ENCODE data around the gene WWP2.
"Not testable (repeated sequence)": the region's sequence is repeated elsewhere in the genome, so short reads cannot be mapped to it uniquely, and the experiment has no call there.

The WWP2 gene

DNA sequence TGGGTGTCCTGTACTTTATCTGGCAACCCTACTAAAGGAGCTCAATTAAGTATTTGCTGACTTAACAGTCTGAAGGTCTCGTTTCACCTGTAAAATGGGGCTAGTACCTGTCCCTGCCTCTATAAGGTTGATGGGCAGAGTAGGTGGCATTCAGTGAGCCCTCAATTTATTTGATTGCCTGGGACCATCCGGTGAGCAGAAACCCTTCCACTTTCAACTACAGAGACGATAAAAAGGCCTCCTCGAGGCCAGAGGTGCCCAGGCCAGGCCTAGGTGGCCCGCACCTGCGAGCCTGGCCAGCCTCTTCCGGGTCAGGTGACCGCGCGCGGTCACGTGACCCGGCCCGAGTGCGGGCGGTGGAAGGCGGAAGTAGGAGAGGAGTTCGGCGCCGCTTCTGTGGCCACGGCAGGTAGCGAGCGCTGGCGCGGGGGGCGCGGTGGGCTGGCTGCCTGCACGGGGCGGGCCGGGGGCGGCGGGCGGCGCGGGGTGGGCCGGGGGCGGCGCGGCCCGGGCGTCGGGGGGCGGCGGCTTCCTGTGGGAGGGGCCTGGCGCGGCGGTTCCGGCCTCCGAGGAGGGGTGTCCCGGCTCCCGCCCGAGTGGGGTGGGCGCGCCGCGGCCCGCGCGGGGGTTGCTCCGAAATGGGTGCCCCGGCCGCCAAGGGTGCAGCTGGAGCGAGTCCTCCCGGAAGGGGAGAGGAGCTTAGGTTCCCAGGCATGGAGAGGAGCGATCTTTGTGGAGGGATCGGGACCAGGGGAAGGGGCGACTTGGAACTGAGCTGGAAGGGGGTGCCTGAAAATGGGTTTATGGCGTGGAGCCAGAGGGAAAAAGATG is at the start of gene WWP2:
Gene WWP2, plus strand, starts transcription at position 350 of the 831 bp plus-strand sequence. CDS start 24,679 bp downstream, outside the sequence.
- DNase-seq: peak; percentile 72 to 80

DNA sequence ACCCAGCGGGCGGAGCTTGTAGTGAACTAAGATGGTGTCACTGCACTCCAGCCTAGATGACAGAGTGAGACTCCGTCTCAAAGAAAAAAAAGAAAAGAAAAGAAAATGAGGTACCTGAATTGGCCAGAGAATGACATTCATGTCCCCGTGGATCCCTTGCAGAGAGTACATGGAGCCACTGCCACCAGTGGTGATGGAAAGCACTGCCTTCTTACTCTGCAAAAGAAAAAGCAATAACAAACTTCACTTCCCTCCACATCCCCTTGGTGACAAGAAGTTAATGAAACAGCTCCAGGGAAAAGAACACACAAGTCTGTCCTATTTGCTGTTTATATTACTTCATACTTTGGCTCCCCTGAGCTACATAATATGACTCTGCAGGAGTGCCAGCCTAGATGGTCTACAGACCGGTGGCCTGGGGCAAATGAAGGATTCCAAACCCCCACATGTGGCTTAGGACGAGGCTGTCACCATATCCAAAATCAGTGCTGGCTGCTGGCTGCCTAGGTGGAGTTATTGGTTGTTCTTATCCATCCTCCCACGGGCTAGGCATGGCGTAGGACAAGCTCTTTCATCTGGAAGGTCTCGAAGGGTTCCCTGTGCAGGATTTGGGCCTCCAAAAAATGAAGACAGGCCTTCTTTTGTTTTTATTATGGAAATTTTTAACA is 49.1 kb upstream of the WWP2 start:
- no peak for DNase-seq

DNA sequence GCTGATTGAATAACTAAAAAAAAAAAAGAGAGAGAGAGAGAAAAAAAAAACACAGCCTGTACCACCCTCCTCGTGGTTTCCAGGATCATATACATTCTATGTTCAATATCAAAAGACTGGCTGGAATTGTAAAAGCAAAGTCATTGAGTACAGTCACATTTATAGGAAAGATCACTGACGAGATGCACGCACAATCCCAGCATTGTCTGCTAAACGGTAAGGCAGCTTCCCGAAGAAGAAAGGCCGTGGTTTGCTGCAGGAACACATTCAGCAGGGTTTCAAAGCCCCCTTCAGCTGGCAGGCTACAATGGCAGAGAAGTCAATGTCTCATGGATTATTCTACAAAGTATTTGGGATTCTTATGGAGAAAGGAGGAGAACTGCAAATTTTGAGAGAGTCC is 45.1 kb upstream of the WWP2 start:
- no peak for DNase-seq

DNA sequence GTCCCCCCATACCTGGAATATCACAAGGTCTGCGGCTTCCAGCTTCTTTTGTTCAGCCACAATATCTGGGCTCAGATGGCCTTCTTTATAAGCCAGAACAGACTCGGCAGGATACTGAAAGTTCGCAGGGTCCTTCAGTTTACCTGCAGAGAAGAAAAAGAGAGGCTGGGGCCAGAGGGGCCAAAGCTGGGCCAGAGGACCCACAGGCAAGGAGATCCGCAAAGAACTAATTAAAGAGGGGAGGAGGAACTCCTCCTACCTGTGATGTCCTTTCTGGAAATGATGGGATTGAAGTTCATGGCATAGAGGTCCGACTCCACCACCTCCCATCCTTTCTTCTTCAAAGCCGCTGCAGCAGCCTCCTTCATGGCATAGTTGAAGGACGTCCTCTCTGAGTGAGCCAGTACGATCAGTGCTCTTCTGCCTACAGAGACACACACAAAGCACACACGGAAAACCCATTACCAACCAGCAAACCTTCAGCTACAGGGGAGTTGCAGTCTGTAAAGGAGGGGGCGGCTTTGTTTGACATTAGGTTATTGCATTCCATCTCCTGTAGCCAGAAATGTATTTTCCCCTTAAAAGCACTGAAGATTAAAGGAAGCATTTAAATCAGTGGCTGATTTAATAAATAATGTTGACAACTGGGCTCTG is 43.9 kb upstream of the WWP2 start:
- no peak for DNase-seq

DNA sequence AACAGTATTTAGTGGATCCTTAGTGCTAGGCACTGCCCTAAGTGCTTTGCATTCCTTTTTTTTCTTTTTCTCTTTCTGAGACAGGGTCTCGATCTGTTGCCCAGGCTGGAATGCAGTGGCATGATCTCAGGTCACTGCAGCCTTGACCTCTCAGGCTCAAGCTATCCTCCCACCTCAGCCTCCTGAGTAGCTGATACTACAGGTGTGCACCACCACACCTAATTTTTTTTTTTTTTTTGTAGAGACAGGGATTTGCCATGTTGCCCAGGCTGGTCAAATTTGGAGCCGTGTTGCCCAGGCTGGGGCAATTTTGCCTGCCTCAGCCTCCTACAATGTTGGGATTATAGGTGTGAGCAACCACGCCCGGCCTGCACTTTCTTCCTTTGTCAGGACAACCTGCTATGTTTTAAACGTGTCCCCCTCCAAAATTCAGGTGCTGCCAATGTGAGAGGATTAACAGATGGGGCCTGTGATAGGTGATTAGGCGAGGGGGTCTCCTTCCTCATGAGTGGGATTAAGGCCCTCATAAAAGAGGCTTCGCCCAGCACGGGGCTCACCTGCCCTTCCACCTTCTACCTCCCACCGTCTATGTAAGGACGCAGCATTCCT is 41.2 kb upstream of the WWP2 start:
- no peak for DNase-seq

DNA sequence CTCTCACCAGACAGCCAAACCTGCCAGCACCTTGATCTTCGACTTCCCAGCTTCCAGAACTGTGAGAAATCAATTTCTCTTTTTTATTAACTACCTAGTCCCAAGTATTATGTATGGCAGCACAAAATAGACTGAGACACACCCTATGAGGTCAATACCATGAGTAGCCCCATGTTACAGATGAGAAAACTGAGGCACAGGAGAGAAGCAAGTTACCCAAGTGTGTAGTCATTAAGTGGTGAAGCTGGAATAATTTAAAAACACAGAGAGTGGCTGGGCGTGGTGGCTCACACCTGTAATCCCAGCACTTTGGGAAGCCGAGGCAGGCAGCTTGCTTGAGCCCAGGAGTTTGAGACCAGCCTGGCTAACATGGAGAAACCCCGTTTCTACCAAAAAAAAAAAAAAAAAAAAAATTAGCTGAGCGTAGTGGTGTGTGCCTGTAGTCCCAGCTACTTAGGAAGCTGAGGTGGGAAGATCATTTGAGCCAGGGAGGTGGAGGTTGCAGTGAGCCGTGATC is 40.6 kb upstream of the WWP2 start:
- DNase-seq: no peak

DNA sequence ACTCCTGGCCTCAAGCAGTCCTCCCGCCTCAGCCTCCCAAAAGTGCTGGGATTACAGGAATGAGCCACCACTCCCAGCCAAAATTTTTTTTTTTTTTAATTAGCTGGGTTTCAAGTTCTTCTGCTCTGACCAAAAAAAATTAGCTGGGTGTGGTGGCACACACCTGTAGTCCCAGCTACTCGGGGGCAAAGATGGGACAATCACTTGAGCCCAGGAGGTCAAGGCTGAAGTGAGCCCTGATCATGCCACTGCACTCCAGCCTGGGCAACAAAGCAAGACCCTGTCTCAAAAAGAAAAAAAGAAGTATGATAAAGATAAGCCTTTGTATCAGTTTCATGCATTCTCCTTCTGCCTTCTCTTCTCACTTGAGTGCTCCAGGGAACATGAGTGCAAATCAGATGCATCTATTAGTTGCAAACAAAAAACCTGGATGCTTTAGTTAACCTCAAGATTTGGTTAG is 37.7 kb upstream of the WWP2 start:
- no peak for DNase-seq

DNA sequence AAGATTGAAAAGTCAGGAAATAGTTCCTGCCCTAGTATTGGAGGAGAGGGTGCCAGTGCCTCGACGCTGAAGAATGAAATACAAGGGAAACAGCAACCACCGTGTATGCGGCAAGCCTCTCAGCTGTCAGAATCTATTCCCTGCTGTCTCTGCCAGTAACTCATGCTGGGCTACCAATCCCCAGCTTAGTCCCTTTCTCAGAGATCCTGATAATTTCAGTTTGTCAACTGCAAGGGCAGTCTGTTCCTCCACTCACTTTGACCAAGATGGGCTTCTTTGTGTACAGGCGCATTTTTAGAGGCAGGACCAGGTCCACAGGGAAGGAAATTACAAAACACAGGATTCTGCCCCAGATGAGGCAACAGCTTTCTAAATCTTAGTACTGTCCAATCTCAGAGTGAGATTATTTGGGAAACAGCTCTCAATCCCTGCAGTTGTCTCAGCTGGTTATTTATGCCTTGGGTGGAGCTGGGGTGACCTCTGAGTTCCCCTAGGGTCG is 37.1 kb upstream of the WWP2 start:
- DNase-seq: no peak

DNA sequence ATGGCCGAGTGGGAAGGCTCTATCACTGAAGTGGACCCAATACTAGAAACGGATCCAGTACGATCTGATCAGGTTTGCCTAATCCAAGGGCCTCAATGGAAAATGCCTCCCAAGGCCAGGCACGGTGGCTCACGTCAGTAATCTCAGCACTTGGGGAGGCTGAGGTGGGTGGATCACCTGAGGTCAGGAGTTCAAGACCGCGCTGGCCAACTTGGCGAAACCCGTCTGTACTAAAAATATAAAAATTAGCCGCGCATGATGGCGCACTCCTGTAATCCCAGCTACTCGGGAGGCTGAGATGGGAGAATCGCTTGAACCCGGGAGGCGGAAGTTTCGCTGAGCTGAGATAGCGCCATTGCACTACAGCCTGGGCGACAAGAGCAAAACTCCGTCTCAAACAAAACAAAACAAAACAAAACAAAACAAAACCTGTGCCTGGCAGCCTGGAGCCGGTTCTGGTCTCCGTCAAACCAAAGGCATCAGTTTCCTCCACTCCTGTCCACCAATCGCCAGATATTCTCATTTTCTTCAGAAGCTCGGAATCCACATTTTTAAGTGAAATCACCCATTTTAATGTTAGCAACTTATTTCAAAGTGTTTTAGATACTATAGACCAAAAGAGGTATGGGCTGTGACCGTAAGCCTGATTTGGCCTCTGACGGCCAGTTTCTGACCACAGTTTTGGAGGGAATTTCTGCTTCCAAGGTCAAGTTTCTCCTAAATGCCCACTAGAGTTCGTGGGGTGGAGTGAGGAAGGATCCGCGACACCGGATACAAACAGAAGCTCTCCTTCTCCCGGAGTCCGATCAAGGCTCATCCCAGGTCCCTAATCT is 36.4 kb upstream of the WWP2 start:
- no peak for DNase-seq

DNA sequence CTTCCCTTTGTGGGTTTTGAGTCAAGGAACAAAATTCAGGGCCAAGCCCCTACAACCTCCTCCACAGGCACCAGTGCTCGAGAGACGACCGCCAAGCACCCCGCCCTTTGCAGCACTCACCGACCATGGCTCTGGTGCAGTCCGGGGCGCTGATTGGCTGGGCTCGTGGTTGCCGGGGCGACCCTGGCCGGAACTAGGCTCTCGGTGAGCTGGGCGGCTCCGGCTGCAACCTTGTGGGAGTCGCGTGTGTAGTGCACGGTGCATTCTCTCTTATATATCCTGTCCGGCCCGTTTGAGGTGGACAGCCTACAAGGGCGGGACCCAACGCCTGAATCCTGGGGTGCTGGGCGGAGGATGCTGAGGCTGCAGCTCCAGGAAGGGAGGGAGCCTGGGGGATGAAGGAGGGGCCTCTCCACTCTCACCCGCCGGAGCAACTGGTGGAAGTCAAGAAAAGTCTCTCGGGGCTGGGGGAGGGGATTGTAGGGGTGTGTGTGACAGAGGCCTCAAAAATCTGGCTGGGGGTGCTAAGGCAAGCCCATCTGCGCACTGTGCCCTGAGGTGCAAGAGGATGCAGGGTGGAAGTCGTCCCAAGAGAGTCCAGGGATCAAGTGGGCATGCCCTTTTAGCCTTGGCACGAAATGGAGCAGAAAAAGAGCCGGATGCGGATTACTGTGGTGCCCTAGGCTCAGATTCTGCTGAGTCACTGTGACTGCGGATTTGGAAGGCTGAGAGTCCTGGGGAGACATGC is 35.6 kb upstream of the WWP2 start, which contains the start of gene NQO1:
Gene NQO1, minus strand, starts transcription at position 248 of the 748 bp plus-strand sequence. Its CDS starts 121 bp downstream, at position 127.
- DNase-seq: peak; percentile 81 to 86

DNA sequence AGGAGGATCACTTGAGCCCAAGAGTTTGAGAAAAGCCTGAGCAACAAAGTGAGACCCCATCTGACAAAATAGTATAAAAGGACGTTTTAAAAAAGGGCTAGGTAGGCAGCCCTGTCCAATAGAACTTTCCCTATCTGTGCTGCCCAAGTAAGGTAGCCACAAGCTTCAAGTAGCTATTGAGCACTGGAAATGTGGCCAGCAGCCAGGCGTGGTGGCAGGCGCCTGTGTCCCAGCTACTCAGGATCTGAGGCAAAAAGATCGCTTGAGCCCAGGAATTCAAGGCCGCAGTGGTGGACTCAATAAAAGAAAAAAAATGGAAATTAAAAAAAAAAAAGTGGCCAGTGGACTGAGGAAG is 34.2 kb upstream of the WWP2 start:
- DNase-seq: no peak

DNA sequence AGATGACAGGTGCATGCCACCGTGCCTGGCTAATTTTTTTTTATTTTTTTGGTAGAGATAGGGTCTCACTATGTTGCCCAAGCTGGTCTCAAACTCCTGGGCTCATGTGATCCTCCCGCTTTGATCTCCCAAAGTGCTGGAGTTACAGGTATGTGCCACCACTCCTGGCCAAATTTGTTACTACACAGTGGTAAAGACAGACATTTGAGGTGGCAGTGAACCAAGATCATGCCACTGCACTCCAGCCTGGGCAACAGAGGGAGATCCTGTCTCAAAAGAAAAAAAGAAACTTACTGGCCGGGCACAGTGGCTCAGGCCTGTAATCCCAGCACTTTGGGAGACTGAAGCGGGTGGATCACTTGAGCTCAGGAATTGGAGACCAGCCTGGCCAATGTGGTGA is 33.1 kb upstream of the WWP2 start:
- DNase-seq: not testable (repeated sequence)

DNA sequence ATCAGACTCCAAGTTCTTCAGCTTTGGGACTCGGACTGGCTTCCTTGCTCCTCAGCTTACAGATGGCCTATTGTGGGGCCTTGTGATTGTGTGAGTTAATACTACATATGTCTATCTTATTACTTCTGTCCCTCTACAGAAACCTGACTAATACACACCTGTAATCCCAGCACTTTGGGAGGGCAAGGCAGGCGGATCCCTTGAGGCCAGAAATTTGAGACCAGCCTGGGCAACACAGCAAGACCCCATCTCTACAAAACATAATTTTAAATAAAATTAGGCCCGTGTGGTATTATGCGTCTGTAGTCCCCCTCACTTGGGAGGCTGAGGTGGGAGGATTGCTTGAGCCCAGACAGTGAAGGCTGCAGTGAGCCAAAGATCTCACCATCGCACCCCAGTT is 30.9 kb upstream of the WWP2 start:
- not testable (repeated sequence) for DNase-seq

DNA sequence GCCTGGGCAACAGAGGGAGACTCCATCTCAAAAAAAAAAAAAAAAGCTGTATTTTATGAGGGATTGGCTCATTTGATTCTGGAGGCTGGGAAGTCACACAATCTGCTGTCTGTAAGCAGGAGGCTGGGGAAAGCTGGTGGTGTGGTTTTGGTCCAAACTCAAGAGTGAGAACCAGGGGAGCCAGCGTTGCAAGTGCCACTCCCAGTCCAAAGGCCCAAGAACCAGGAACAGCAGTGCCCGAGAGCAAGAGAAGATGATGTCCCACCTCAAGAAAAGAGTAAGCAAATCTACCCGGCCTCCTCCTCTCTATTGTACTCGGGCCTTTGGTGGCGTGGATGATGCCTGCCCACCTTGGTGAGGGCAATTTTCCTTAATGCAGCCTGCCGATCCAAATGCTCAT is 30.0 kb upstream of the WWP2 start:
- no peak for DNase-seq

DNA sequence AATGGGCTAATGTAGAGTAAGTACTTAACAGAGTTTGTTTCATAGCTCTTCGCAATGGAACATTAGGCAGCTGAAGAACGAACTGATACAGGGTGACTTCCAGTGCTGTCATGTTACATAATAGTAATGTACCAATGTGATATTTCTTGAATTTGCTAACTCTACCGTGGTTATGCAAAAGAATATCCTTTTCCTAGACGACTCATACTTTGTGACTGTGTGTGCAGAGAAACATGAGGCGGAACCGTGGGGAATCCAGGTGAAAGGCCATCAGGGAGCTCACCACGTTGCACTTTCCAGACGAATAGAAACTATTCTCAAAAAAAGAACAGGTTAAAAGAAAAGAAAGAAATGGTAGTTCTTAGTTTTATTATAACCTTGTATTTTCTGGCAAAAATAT is 20.6 kb upstream of the WWP2 start:
- no peak for DNase-seq

DNA sequence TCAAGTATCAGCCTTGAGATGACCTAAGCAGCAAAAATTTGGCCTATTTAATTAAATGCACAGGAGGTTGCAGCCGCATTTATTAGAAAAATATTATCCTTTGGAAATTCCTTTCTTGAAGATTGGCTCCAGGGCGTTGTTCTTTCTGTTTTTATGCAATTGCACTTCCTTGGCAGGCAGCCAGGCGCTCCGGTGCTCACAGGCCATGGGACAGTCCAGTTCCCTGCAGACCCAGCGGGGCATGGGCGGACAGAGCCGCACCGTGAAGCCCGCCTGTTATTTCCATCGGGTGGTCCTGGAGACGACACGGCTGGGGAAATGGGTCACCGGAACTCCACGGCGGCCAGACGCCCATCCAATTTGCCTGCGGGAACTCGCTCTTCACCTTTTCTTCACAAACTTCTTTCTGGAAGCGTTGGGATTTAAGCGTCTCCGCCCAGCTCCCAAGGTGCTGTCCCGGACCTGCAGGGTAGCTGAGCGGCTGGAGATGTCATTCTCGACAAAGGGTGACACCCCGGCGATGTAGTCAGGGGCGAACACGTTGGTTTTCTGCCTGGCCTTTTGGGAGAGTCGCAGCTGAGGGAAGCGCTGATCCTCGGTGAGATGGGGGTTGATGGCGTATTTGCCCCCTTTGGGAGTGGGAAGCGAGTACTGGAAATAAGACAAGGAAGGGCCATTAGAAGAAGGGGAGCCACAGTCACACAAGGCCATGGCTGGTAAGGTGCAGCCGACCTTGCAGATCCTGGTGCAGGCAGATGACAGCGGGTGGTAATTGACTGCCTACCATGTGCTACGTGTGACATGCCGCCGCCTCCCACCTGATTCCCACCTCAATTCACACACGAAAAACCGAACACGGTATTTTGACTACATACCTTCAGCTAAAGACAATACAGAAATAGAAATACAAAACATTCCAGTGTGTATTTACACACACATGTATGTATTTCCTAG is 19.9 kb upstream of the WWP2 start:
- DNase-seq: no peak

DNA sequence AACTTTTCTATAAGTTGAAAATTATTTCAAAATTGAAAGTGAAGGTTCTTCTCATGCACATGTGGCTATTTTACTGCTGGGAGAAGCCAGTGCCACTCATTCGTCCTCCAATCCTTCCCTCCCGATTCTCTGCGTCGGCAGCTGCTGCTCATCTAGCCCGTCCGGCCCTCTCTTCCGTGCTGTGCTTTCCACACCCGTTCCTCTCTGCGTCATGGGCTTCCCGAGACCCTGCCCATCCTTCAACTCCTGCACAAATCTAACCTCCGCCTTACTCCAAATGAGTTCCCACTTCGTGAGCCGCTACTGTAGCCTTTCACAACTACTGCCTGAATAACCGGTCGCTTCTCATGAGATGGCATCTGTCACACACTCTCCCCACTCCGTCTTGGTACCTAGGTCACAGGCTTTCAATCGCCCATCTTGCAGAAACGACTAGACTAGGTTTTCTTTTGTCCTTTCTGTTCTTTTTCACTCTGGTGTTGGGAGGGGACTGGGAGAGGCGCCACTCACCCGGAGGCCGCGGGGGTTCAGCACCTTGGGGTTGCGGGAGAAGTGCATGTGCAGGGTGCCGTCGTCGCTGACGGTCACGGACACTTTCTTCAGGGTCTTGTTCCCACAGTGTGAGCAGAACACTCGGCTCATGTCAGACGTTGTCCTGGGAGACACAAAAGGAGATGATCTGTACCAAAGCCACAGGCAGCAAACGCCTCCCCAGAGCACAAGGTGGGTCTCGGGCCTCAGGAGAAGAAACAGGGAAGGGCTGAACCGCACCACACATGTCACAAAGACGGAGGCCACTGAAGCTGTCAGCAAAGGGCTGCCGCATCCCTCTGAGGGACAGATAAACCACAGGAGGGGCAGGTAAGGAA is 17.5 kb upstream of the WWP2 start:
- DNase-seq: no peak

DNA sequence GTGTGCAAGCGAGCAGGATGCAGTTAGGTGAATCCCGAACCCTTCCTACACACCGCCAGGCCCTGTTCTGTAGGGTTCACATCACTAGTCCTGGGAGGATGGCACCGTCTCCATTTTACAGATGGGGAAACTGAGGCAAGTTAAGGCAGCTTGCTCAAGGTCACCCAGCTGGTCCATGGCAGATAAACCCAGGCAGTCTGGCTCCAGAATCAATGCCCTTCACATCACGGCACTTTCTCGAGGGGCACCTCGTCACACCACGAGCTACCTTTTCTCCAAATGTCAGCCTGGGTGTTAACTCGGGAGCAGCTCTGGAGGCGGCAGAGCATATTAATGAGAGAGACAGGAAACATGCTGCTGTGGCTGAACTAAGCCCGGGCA is 16.9 kb upstream of the WWP2 start:
- no peak for DNase-seq

DNA sequence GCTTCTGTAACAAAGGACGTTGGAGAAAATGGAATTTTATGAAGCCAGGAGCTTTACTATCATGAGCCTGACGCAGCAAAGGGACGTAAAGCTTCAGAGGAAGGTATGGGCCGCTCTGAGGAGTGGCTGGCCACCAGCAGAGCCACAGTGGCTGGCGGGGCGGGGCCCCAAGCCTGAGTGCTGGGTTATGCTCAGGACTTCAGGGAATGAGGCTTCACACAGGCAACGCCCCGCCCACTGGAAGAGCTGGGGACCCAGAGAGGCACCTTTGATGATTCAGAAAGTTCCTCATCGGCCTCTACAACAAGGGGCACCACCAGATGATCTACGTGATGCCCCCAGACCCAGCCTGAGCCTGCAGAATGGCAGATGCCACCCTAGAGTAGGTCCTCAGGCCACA is 16.2 kb upstream of the WWP2 start:
- DNase-seq: no peak
